Psoas muscle (tissue), 8 donors: ENCODE data around the gene STXBP5. TPM values are rescaled to one million over a fixed set of nuclear protein-coding genes. Genes with fewer than 3 reads are reported as not detected.

Source experiments
- ATAC-seq, 4 donors: fragments of 200-7000 bp; cut with Tn5 transposase; one replicate each; pipeline ENCODE4 v1.9.1; 2020; ENCODE audit warnings: moderate library complexity in 3 of 4, mild to moderate bottlenecking in 2 of 4
- DNase-seq, 2 donors: peaks; one replicate each; pipeline ENCODE4 v3.0.0-alpha.2; 2020
- H3K27ac ChIP-seq: fragments of 200-600 bp; one replicate; pipeline ENCODE4 v1.8.0; 2022
- H3K27me3 ChIP-seq, 3 donors: fragments of 200-600 bp in 1 of 3; one replicate each; pipeline versions ENCODE4 v1.6.1 to v1.8.0; 2013 to 2022; ENCODE audit warnings: low read length in 2 of 3, mild to moderate bottlenecking in 2 of 3, moderate library complexity in 1 of 3; ENCODE audit not compliant: insufficient read depth in 3 of 3
- H3K36me3 ChIP-seq, 2 donors: fragments of 200-600 bp in 1 of 2; one replicate each; pipeline versions ENCODE4 v1.6.1 to v1.8.0; 2013 to 2022; ENCODE audit warnings: low read depth in 1 of 2, mild to moderate bottlenecking in 1 of 2, moderate library complexity in 1 of 2; ENCODE audit not compliant: insufficient read depth in 1 of 2
- H3K4me1 ChIP-seq: fragments of 200-600 bp; one replicate; pipeline ENCODE4 v1.8.0; 2022
- H3K4me3 ChIP-seq: fragments of 200-600 bp; one replicate; pipeline ENCODE4 v1.8.0; 2022; ENCODE audit warnings: mild to moderate bottlenecking
- H3K9me3 ChIP-seq: fragments of 200-600 bp; one replicate; pipeline ENCODE4 v1.8.0; 2022
- WGBS, 3 donors: extraction: QIAGEN DNeasy Blood & Tissue Kit; methylation state at CpG; one replicate each; pipeline versions ENCODE4 v1.1.6 to v1.1.7; 2013; 5-methylcytosine and 5-hydroxymethylcytosine counted together
- intact Hi-C, 2 donors: fragments of 100-400 bp; cut with DNase I; formaldehyde crosslinking; loops; one replicate each; pipeline versions ENCODE4 v1.11.0 to v1.14.2; 2022
- polyA plus RNA-seq, 3 donors: library from polyadenylated mRNA; stranded (reverse); fragments of 200-250 nt; gene quantifications; one replicate each; pipeline ENCODE4 v1.2.3, GENCODE V29; 2013
- total RNA-seq, 4 donors: library from RNA; stranded (reverse); fragmentation: NEBNext Ultra II Directional in 2 of 4; extraction: Animal tissue kit (Norgen Biotek cat#: 25700) in 2 of 4; gene quantifications; one replicate each; pipeline versions ENCODE4 v1.2.1 to v1.2.4, GENCODE V29; 2021 to 2023
- TF ChIP-seq, protein P1 (sequence below): fragments of 200-600 bp; IDR thresholded peaks from one replicate; pipeline ENCODE4 v1.8.0; 2022; ENCODE audit warnings: antibody characterized with exemption
- donor health status: healthy with polysubstance abuse.
- donor health status: DM: no; HTN: no; CAD: no; lungs with moderate emphysema.
- donor health status: Bipolar disorder and iron deficiency.
- donor health status: healthy.
- donor health status: DM: yes; HTN: yes; CAD: no.
- donor health status: DM: no; HTN: no; CAD: no.
- donor health status: DM: no; HTN: no; CAD: no.
- donor health status: DM: yes; HTN: yes; CAD: no.

Gene STXBP5
- total and polyA plus RNA-seq, 7 donors: 4.1 to 20.0 (median 18.7) TPM

DNA sequence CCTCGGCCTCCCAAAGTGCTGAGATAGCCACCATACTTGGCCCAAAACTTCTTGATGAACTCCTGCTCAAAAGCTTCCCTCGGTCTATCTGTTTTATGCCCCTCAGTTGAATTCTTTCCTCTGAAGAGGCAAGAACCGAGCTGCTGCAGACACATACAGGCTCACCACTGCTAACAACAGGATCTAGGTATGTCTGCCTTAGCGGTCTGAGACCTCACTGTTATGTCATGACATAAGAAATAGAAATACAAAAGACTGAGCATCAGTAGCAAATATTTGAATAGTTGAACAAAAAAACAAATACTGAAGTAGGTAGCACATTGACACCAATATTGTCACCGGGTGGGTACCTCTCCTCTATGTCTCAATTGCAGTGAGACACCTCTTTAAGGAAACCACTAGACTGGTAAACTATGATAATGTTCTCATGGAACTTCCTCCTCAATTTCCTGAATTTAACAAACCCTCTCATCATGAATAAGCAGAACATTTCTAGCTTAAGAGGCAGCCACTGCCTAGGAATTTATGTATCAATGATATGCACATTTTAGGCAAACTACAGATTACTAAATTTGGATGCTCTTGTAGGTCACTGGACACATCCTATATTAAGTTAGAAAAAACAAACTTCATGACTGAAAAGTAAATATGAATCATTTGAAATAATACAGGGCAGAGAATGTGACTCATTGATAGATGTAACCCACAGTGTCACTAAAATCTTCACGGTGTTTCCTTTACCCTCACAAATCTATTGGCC is 9.4 kb upstream of the STXBP5 start:
- Histone ChIP-seq H3K36me3 (no peaks in the 10 kb centered on the region), H3K9me3 (no peaks in the 10 kb centered on the region), H3K27me3 (no peaks in the 10 kb centered on the region), H3K4me1 (no peaks in the 10 kb centered on the region), H3K27ac (no peak overlapping the region), H3K4me3 (no peak overlapping the region)
- intact Hi-C loops: no loop called here
- DNase-seq: no peak
- TF ChIP-seq, protein P1, sequence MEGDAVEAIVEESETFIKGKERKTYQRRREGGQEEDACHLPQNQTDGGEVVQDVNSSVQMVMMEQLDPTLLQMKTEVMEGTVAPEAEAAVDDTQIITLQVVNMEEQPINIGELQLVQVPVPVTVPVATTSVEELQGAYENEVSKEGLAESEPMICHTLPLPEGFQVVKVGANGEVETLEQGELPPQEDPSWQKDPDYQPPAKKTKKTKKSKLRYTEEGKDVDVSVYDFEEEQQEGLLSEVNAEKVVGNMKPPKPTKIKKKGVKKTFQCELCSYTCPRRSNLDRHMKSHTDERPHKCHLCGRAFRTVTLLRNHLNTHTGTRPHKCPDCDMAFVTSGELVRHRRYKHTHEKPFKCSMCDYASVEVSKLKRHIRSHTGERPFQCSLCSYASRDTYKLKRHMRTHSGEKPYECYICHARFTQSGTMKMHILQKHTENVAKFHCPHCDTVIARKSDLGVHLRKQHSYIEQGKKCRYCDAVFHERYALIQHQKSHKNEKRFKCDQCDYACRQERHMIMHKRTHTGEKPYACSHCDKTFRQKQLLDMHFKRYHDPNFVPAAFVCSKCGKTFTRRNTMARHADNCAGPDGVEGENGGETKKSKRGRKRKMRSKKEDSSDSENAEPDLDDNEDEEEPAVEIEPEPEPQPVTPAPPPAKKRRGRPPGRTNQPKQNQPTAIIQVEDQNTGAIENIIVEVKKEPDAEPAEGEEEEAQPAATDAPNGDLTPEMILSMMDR: no peak
- 88 to 93% (median 89%) methylated on average over 6 of the region's 6 CpGs for WGBS, 3 donors
- ATAC-seq: no peak

DNA sequence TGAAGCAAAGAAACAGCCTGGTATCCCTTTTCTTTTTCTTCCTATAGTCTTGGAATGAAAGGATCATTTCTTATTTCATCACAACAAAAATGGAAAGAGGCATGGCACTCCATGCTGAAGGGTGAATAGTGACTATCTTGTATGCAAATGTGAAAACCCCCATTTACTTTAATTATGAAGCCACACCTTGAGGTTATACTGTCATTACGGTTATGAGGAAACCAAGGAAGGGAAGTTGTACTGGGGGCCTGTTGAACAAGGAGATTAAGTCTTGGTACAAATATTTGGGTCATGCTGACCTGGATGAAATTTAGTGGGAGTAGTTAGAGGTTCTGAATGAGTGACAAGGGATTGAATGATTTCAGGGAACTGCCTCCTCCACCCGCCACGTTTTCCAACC is 8.7 kb upstream of the STXBP5 start:
- DNase-seq: no peak
- Histone ChIP-seq H3K9me3 (no peaks in the 10 kb centered on the region), H3K36me3 (no peaks in the 10 kb centered on the region), H3K4me3 (no peak overlapping the region), H3K27me3 (no peaks in the 10 kb centered on the region), H3K4me1 (no peaks in the 10 kb centered on the region), H3K27ac (no peak overlapping the region)
- ATAC-seq: no peak
- intact Hi-C loops: no loop called here
- WGBS, 3 donors: 90 to 94% (median 92%) methylated on average over 3 of the region's 3 CpGs
- TF ChIP-seq, protein P1: no peak

DNA sequence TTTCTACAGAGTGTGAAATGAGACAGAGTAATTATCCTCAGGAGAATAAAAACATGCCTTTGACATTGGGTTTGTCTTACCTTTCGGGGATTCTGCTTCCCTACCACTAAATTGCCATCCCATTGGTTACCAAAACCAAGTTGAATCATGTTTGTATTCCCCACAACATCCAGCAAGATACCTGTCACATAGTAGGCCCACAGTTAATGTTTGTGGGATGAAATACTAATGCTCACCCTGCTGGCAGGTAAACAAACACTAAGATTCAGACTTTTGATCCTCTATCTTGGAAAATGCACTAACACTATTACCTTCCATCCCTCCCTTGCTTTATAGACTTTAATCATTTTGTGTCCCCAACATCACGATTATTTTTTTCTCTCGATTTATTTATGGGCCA is 8.2 kb upstream of the STXBP5 start:
- H3K27ac ChIP-seq: no peak overlapping the region
- no peaks in the 10 kb centered on the region for H3K27me3 ChIP-seq
- intact Hi-C loops: no loop called here
- no peak overlapping the region for H3K4me3 ChIP-seq
- TF ChIP-seq, protein P1: no peak
- no peaks in the 10 kb centered on the region for H3K4me1 ChIP-seq
- DNase-seq: no peak
- 93 to 95% (median 95%) methylated on average over 3 of the region's 3 CpGs for WGBS, 3 donors
- H3K9me3 ChIP-seq: no peaks in the 10 kb centered on the region
- no peak for ATAC-seq
- H3K36me3 ChIP-seq: no peaks in the 10 kb centered on the region

DNA sequence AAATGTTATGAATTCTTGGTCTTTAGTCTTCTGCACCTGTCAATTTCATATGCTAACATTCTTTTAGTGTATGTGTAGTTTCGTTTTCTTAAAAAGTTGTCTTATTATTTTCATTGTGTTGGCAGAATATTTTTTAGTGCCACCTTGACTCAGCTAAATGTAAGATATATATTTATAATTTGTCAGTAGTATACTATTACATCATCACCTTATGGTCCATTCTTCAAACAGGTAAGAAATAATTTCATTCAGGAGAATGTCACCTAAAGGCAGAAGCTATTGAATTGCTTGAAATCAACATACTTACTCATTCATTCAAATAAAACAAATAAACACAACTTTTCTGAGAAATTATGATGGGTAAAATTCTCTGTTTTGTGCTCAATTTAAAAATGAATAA is 3.5 kb upstream of the STXBP5 start:
- ATAC-seq: no peak
- 89 to 92% (median 90%) methylated on average over 1 of the region's 1 CpG for WGBS, 3 donors
- TF ChIP-seq, protein P1: no peak
- no peaks in the 10 kb centered on the region for H3K27me3 ChIP-seq
- H3K9me3 ChIP-seq: no peaks in the 10 kb centered on the region
- intact Hi-C loops: loop anchor here in 1 of 2 donors (10.0 kb wide), 1 partner anchor 346 kb away; no protein-coding TSS in a partner anchor
- H3K4me1 ChIP-seq: peaks cover 4% of the 10 kb centered on the region
- no peak overlapping the region for H3K27ac ChIP-seq
- H3K4me3 ChIP-seq: no peak overlapping the region
- no peaks in the 10 kb centered on the region for H3K36me3 ChIP-seq
- no peak for DNase-seq
